ENCODE results near the gene SHH. TPM values are rescaled to one million over a fixed set of nuclear protein-coding genes. Genes with fewer than 3 reads are reported as not detected.
A peak's percentile ranks its signal among the peaks of the same experiment; 100 is the strongest.

Gene SHH
- total and polyA plus RNA-seq, 2 experiments from 2014 or later, result not detected

DNA sequence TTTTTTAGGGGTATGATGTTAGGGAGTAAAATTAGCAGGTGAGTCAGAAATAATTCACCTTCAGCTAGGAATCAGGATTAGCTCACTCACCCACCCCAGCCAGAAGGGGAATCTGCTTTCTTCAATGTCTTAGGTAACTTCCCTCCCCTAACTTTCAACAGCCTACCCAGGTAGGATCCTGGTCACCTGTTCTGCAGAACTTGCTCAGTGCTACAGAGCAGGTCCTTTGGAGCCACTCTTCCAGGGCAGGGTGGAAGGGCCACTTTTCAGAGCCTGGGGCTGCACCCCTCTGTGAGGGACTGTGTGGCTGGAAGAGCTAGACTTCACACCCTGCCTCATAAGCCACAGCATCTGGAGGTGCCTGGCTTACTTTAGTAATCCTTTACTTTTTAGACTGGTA, 58.1 kb downstream of the SHH start:
- ATAC-seq, result peak; percentile 16; the same call in 2 of the 3 replicates

More for the DNA sequence above, 58.1 kb downstream of the SHH start:
- no peak for DNase-seq (ENCODE audit: low spot score)
- Histone ChIP-seq H3K4me2 (no peak overlapping the region), H3K36me3 (ENCODE audit: insufficient read depth) (peaks cover 4% of the 10 kb centered on the region; the same call in 1 of the 2 replicates), H3F3A (replicated peaks; ENCODE audit: low read depth) (no peaks in the 10 kb centered on the region), H3K9me2 (ENCODE audit: insufficient read depth) (no peaks in the 10 kb centered on the region), H2AFZ (no peak overlapping the region), H3K4me1 (ENCODE audit: insufficient read depth) (peaks cover 12% of the 10 kb centered on the region; the same call in 1 of the 2 replicates), H3K4me3 (no peak overlapping the region), H4K20me1 (replicated peaks; ENCODE audit: insufficient read depth) (peaks cover 45% of the 10 kb centered on the region), H3K79me2 (replicated peaks; ENCODE audit: insufficient read depth) (peaks cover 98% of the 10 kb centered on the region), H3K27ac (ENCODE audit: low read depth) (no peak overlapping the region), H3K27me3 (ENCODE audit: insufficient read depth) (no peaks in the 10 kb centered on the region)
- Mint-ChIP-seq H3K36me3 (ENCODE audit: low read depth) (peaks cover 31% of the 10 kb centered on the region), H3K27me3 (ENCODE audit: insufficient read depth, low read depth, poor library complexity) (no peaks in the 10 kb centered on the region), H3K4me1 (peaks cover 36% of the 10 kb centered on the region), H3K4me3 (no peak overlapping the region), H3K9me3 (peaks cover 8% of the 10 kb centered on the region; the same call in 2 of the 3 replicates), H3K27ac (no peak overlapping the region)
- TF ChIP-seq, protein P1, sequence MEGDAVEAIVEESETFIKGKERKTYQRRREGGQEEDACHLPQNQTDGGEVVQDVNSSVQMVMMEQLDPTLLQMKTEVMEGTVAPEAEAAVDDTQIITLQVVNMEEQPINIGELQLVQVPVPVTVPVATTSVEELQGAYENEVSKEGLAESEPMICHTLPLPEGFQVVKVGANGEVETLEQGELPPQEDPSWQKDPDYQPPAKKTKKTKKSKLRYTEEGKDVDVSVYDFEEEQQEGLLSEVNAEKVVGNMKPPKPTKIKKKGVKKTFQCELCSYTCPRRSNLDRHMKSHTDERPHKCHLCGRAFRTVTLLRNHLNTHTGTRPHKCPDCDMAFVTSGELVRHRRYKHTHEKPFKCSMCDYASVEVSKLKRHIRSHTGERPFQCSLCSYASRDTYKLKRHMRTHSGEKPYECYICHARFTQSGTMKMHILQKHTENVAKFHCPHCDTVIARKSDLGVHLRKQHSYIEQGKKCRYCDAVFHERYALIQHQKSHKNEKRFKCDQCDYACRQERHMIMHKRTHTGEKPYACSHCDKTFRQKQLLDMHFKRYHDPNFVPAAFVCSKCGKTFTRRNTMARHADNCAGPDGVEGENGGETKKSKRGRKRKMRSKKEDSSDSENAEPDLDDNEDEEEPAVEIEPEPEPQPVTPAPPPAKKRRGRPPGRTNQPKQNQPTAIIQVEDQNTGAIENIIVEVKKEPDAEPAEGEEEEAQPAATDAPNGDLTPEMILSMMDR (conservative IDR thresholded peaks at IDR 0.05; ENCODE audit: low read depth in 2 of 2), result no peak
- TF ChIP-seq EZH2 (IDR thresholded peaks at IDR 0.05; ENCODE audit: low read depth, unreplicated experiment) (no peak), CREB1 (CRISPR knock-in tag; IDR thresholded peaks at IDR 0.05; ENCODE audit: low read depth) (no peak), STAT1 (IDR thresholded peaks at IDR 0.05; ENCODE audit: unreplicated experiment) (no peak), ZNF114 (CRISPR knock-in tag; IDR thresholded peaks at IDR 0.05) (no peak), JUNB (IDR thresholded peaks at IDR 0.05; ENCODE audit: unreplicated experiment) (no peak), EZH2phosphoT487 (IDR thresholded peaks at IDR 0.05; ENCODE audit: unreplicated experiment) (no peak), NANOG (IDR thresholded peaks at IDR 0.05; ENCODE audit: borderline replicate concordance) (no peak), POLR2AphosphoS5 (IDR thresholded peaks at IDR 0.05; ENCODE audit: low read depth) (no peak), ZNF331 (CRISPR knock-in tag; IDR thresholded peaks at IDR 0.05; ENCODE audit: low read depth) (no peak)
- TF ChIP-seq, protein P2, sequence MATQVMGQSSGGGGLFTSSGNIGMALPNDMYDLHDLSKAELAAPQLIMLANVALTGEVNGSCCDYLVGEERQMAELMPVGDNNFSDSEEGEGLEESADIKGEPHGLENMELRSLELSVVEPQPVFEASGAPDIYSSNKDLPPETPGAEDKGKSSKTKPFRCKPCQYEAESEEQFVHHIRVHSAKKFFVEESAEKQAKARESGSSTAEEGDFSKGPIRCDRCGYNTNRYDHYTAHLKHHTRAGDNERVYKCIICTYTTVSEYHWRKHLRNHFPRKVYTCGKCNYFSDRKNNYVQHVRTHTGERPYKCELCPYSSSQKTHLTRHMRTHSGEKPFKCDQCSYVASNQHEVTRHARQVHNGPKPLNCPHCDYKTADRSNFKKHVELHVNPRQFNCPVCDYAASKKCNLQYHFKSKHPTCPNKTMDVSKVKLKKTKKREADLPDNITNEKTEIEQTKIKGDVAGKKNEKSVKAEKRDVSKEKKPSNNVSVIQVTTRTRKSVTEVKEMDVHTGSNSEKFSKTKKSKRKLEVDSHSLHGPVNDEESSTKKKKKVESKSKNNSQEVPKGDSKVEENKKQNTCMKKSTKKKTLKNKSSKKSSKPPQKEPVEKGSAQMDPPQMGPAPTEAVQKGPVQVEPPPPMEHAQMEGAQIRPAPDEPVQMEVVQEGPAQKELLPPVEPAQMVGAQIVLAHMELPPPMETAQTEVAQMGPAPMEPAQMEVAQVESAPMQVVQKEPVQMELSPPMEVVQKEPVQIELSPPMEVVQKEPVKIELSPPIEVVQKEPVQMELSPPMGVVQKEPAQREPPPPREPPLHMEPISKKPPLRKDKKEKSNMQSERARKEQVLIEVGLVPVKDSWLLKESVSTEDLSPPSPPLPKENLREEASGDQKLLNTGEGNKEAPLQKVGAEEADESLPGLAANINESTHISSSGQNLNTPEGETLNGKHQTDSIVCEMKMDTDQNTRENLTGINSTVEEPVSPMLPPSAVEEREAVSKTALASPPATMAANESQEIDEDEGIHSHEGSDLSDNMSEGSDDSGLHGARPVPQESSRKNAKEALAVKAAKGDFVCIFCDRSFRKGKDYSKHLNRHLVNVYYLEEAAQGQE (IDR thresholded peaks at IDR 0.05; ENCODE audit: unreplicated experiment), result no peak
- TF ChIP-seq, protein P3, sequence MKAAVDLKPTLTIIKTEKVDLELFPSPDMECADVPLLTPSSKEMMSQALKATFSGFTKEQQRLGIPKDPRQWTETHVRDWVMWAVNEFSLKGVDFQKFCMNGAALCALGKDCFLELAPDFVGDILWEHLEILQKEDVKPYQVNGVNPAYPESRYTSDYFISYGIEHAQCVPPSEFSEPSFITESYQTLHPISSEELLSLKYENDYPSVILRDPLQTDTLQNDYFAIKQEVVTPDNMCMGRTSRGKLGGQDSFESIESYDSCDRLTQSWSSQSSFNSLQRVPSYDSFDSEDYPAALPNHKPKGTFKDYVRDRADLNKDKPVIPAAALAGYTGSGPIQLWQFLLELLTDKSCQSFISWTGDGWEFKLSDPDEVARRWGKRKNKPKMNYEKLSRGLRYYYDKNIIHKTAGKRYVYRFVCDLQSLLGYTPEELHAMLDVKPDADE (IDR thresholded peaks at IDR 0.05), result no peak
- TF ChIP-seq, protein P4, sequence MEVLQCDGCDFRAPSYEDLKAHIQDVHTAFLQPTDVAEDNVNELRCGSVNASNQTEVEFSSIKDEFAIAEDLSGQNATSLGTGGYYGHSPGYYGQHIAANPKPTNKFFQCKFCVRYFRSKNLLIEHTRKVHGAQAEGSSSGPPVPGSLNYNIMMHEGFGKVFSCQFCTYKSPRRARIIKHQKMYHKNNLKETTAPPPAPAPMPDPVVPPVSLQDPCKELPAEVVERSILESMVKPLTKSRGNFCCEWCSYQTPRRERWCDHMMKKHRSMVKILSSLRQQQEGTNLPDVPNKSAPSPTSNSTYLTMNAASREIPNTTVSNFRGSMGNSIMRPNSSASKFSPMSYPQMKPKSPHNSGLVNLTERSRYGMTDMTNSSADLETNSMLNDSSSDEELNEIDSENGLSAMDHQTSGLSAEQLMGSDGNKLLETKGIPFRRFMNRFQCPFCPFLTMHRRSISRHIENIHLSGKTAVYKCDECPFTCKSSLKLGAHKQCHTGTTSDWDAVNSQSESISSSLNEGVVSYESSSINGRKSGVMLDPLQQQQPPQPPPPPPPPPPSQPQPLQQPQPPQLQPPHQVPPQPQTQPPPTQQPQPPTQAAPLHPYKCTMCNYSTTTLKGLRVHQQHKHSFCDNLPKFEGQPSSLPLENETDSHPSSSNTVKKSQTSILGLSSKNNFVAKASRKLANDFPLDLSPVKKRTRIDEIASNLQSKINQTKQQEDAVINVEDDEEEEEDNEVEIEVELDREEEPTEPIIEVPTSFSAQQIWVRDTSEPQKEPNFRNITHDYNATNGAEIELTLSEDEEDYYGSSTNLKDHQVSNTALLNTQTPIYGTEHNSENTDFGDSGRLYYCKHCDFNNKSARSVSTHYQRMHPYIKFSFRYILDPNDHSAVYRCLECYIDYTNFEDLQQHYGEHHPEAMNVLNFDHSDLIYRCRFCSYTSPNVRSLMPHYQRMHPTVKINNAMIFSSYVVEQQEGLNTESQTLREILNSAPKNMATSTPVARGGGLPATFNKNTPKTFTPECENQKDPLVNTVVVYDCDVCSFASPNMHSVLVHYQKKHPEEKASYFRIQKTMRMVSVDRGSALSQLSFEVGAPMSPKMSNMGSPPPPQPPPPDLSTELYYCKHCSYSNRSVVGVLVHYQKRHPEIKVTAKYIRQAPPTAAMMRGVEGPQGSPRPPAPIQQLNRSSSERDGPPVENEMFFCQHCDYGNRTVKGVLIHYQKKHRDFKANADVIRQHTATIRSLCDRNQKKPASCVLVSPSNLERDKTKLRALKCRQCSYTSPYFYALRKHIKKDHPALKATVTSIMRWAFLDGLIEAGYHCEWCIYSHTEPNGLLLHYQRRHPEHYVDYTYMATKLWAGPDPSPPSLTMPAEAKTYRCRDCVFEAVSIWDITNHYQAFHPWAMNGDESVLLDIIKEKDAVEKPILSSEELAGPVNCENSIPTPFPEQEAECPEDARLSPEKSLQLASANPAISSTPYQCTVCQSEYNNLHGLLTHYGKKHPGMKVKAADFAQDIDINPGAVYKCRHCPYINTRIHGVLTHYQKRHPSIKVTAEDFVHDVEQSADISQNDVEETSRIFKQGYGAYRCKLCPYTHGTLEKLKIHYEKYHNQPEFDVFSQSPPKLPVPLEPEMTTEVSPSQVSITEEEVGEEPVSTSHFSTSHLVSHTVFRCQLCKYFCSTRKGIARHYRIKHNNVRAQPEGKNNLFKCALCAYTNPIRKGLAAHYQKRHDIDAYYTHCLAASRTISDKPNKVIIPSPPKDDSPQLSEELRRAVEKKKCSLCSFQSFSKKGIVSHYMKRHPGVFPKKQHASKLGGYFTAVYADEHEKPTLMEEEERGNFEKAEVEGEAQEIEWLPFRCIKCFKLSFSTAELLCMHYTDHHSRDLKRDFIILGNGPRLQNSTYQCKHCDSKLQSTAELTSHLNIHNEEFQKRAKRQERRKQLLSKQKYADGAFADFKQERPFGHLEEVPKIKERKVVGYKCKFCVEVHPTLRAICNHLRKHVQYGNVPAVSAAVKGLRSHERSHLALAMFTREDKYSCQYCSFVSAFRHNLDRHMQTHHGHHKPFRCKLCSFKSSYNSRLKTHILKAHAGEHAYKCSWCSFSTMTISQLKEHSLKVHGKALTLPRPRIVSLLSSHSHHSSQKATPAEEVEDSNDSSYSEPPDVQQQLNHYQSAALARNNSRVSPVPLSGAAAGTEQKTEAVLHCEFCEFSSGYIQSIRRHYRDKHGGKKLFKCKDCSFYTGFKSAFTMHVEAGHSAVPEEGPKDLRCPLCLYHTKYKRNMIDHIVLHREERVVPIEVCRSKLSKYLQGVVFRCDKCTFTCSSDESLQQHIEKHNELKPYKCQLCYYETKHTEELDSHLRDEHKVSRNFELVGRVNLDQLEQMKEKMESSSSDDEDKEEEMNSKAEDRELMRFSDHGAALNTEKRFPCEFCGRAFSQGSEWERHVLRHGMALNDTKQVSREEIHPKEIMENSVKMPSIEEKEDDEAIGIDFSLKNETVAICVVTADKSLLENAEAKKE (CRISPR knock-in tag; IDR thresholded peaks at IDR 0.05), result no peak

Measured in GM23338 (cell line).